Brain microvascular endothelial cell (primary cell): ENCODE data around the gene ARMC12.
A peak's percentile ranks its signal among the peaks of the same experiment; 100 is the strongest.

Experiments
- DNase-seq: peaks from one replicate; pipeline ENCODE4 v3.0.0-alpha.2; 2020
- H3K27ac ChIP-seq: fragments of 250-450 bp; sonication (Bioruptor Pico); 2 replicates; pipeline ENCODE4 v1.5.1; 2020; ENCODE audit warnings: mild to moderate bottlenecking, moderate library complexity
- H3K27me3 ChIP-seq: fragments of 250-450 bp; sonication (Bioruptor Pico); replicated peaks from 2 replicates; pipeline ENCODE4 v1.5.1; 2020; ENCODE audit warnings: mild to moderate bottlenecking
- H3K36me3 ChIP-seq: fragments of 250-450 bp; sonication (Bioruptor Pico); replicated peaks from 2 replicates; pipeline ENCODE4 v1.5.1; 2020; ENCODE audit warnings: mild to moderate bottlenecking
- H3K4me3 ChIP-seq: 2 replicates; pipeline ENCODE4 v1.5.1; 2011; ENCODE audit warnings: low read depth, mild to moderate bottlenecking, control low read depth, low read length, moderate library complexity
- CTCF ChIP-seq: IDR thresholded peaks from 2 replicates; pipeline ENCODE4 v1.5.1; 2011; ENCODE audit warnings: low read depth, mild to moderate bottlenecking, moderate library complexity, low read length, control low read depth, inconsistent platforms; ENCODE audit errors: missing control alignments
- in situ Hi-C: cut with HindIII; loops from 2 replicates; pipeline ENCODE4 v1.10.0; 2017; ENCODE audit warnings: low sequenced_read_pairs, low pct_ligation_motif_present

The ARMC12 gene

GRCh38 chr6:35754452-35755277 is 17.8 kb downstream of the ARMC12 start:
- DNase-seq: no peak
- Histone ChIP-seq H3K36me3 (no peaks in the 10 kb centered on the region), H3K4me3 (no peak overlapping the region), H3K27me3 (no peaks in the 10 kb centered on the region), H3K27ac (no peak overlapping the region)
- TF ChIP-seq CTCF: peak; percentile 0
- in situ Hi-C loops: no loop called here

GRCh38 chr6:35755278-35755924 is 18.6 kb downstream of the ARMC12 start:
- Histone ChIP-seq H3K36me3 (no peaks in the 10 kb centered on the region), H3K27ac (no peak overlapping the region), H3K27me3 (no peaks in the 10 kb centered on the region), H3K4me3 (no peak overlapping the region)
- DNase-seq: no peak
- no peak for TF ChIP-seq CTCF
- in situ Hi-C loops: no loop called here

- TF ChIP-seq CTCF: peak; percentile 76
- DNase-seq: peak; percentile 43
- Histone ChIP-seq H3K27me3 (no peaks in the 10 kb centered on the region), H3K4me3 (no peak overlapping the region), H3K27ac (no peak overlapping the region), H3K36me3 (no peaks in the 10 kb centered on the region)
- in situ Hi-C loops: no loop called here
Measured at GRCh38 chr6:35757456-35758123, 20.8 kb downstream of the ARMC12 start.

GRCh38 chr6:35759426-35759825 is 22.6 kb downstream of the ARMC12 start:
- Histone ChIP-seq H3K27ac (no peak overlapping the region), H3K36me3 (no peaks in the 10 kb centered on the region), H3K27me3 (peaks cover 12% of the 10 kb centered on the region), H3K4me3 (no peak overlapping the region)
- in situ Hi-C loops: no loop called here
- no peak for TF ChIP-seq CTCF
- DNase-seq: no peak

- Histone ChIP-seq H3K36me3 (no peaks in the 10 kb centered on the region), H3K4me3 (no peak overlapping the region), H3K27ac (no peak overlapping the region), H3K27me3 (peaks cover 19% of the 10 kb centered on the region)
- no peak for TF ChIP-seq CTCF
- no peak for DNase-seq
- in situ Hi-C loops: no loop called here
Measured at GRCh38 chr6:35765739-35766138, 28.9 kb downstream of the ARMC12 start.
